HFF-Myc (cell line): Measurements from ENCODE around the gene CD2BP2.

Experiments
- DNase-seq: peaks from one replicate; pipeline ENCODE4 v3.0.0-alpha.2; 2011; ENCODE audit warnings: low read depth; ENCODE audit errors: extremely low read depth
- H3K4me3 ChIP-seq: replicated peaks from 2 replicates; pipeline ENCODE4 v1.5.1; 2011; ENCODE audit warnings: low read depth, mild to moderate bottlenecking, control low read depth, low read length
- CTCF ChIP-seq: IDR thresholded peaks from 2 replicates; pipeline ENCODE4 v1.5.1; 2012; ENCODE audit warnings: mild to moderate bottlenecking, low read depth, low read length, control low read depth; ENCODE audit errors: missing control alignments

Gene CD2BP2

GRCh38 chr16:30368792-30369090 is 13.6 kb upstream of the CD2BP2 start:
- peak overlapping the region; percentile 88 for H3K4me3 ChIP-seq
- no peak for TF ChIP-seq CTCF
- no peak for DNase-seq

GRCh38 chr16:30368122-30368791 is 13.1 kb upstream of the CD2BP2 start:
- no peak for DNase-seq
- H3K4me3 ChIP-seq = peak overlapping the region; percentile 88
- no peak for TF ChIP-seq CTCF

- no peak for DNase-seq
- TF ChIP-seq CTCF = no peak
- peak overlapping the region; percentile 88 for H3K4me3 ChIP-seq
Measured at GRCh38 chr16:30367349-30368009, 12.4 kb upstream of the CD2BP2 start.

GRCh38 chr16:30366511-30366910 is 11.4 kb upstream of the CD2BP2 start:
- no peak overlapping the region for H3K4me3 ChIP-seq
- no peak for TF ChIP-seq CTCF
- no peak for DNase-seq

- no peak for TF ChIP-seq CTCF
- no peak for DNase-seq
- H3K4me3 ChIP-seq = no peak overlapping the region
Measured at GRCh38 chr16:30365200-30365599, 10.1 kb upstream of the CD2BP2 start.

- H3K4me3 ChIP-seq = no peak overlapping the region
- DNase-seq = no peak
- TF ChIP-seq CTCF = no peak
Measured at GRCh38 chr16:30361180-30361579, 6.1 kb upstream of the CD2BP2 start.

- H3K4me3 ChIP-seq = no peak overlapping the region
- TF ChIP-seq CTCF = no peak
- DNase-seq = no peak
Measured at GRCh38 chr16:30359871-30360170, 4.7 kb upstream of the CD2BP2 start.
